GM12865 (cell line): Measurements from ENCODE around the gene OR6J1.

Experiments used
- DNase-seq: peaks from one replicate; pipeline ENCODE4 v3.0.0; 2010; ENCODE audit warnings: low read depth
- H3K4me3 ChIP-seq: 2 replicates; pipeline ENCODE4 v1.5.1; 2011; ENCODE audit warnings: mild to moderate bottlenecking, low read depth, low read length, control low read depth
- TF ChIP-seq, protein P1 (sequence below): IDR thresholded peaks from 2 replicates; pipeline ENCODE4 v1.5.1; 2011; ENCODE audit warnings: low read length, control low read depth, low read depth, inconsistent platforms; ENCODE audit not compliant: insufficient read depth; ENCODE audit errors: missing control alignments

OR6J1 gene

DNA sequence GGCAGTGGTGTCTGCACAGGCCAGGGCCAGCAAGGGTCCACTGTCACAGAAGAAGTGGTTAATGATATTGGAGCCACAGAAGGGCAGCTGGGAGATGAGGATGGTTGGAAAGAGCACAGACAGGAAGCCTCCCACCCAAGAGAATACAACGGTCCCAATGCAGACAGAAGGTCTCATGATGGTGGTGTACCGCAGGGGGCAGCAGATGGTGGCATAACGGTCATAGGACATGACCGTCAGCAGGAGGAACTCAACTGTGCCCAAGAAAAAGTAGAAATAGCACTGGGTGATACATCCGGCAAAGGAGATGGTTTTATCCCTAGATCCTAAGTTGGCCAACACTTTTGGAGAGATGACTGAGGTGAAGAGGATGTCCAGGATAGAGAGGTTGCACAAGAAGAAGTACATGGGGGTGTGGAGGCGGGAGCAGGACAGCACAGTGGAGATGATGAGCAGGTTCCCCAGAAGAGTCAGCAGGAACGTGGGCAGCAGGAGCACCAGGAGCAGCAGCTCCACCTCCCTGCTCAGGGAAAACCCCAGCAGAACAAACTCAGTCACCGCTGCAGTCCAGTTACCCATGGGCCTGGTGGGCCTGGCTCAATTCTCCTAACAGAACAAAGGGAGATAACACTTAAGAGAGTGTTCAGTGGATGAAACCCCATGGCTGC lies 9.8 kb downstream of the OR6J1 start:
- H3K4me3 ChIP-seq, result no peak overlapping the region
- TF ChIP-seq, protein P1, sequence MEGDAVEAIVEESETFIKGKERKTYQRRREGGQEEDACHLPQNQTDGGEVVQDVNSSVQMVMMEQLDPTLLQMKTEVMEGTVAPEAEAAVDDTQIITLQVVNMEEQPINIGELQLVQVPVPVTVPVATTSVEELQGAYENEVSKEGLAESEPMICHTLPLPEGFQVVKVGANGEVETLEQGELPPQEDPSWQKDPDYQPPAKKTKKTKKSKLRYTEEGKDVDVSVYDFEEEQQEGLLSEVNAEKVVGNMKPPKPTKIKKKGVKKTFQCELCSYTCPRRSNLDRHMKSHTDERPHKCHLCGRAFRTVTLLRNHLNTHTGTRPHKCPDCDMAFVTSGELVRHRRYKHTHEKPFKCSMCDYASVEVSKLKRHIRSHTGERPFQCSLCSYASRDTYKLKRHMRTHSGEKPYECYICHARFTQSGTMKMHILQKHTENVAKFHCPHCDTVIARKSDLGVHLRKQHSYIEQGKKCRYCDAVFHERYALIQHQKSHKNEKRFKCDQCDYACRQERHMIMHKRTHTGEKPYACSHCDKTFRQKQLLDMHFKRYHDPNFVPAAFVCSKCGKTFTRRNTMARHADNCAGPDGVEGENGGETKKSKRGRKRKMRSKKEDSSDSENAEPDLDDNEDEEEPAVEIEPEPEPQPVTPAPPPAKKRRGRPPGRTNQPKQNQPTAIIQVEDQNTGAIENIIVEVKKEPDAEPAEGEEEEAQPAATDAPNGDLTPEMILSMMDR, result no peak
- DNase-seq, result no peak

DNA sequence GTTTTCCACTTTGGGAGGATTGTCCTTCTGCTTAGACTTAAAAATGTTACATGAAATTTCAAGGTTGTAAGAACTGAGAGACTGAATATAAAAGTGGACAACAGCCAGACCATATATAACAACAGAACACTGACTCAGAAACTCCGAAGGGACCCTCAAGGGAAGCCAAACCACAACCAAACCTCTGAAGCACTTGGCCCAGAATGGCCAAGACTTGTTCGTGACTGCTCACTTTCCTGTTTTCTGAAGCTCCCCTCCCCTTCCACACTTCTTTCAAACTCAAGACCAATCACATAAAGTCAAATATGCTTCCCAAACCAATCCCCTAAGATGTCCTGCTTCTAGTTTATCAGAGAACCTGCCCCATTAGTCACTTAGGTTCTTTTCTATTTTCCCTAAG lies 13.7 kb downstream of the OR6J1 start:
- TF ChIP-seq, protein P1, result no peak
- DNase-seq, result no peak
- no peak overlapping the region for H3K4me3 ChIP-seq

DNA sequence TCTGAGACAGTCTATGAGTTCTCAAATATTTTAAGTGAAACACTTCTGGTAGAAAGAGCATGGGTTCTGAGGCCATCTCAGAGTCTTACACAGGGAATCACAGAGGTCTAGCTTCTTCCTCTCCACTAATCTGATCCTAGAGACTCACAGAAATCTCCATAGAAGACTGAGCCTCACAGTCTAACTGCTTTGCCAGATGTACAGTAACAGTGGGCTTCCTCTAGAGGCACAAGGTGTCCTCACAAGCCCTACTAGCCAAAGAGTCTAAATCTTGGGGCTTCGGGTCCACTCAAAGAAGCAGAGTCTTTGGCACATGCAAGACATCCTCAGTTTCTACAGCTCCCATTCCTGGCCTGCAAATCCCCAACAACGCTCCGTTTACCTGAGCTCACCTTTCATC lies 14.1 kb downstream of the OR6J1 start:
- no peak for DNase-seq
- no peak overlapping the region for H3K4me3 ChIP-seq
- TF ChIP-seq, protein P1, result no peak

DNA sequence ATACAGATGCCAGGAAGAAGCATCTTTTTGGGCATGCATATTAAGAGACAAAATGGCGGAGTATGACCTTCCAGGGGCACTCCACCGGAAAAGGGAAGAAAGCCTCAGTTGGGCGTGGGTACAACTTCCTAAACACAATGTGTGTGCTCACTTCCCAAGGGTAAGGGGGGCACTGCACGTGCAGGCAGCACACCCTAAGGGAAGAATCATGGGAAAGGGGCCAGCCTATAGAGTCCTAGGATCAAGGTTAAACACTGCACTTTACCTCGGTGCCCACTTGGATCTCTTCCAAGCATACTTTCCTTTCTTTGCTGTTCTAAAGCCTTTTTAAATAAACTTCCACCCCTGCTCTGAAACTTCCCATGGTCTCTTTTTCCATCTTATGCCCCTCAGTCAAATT lies 14.8 kb downstream of the OR6J1 start:
- DNase-seq, result no peak
- TF ChIP-seq, protein P1, result no peak
- H3K4me3 ChIP-seq, result no peak overlapping the region

DNA sequence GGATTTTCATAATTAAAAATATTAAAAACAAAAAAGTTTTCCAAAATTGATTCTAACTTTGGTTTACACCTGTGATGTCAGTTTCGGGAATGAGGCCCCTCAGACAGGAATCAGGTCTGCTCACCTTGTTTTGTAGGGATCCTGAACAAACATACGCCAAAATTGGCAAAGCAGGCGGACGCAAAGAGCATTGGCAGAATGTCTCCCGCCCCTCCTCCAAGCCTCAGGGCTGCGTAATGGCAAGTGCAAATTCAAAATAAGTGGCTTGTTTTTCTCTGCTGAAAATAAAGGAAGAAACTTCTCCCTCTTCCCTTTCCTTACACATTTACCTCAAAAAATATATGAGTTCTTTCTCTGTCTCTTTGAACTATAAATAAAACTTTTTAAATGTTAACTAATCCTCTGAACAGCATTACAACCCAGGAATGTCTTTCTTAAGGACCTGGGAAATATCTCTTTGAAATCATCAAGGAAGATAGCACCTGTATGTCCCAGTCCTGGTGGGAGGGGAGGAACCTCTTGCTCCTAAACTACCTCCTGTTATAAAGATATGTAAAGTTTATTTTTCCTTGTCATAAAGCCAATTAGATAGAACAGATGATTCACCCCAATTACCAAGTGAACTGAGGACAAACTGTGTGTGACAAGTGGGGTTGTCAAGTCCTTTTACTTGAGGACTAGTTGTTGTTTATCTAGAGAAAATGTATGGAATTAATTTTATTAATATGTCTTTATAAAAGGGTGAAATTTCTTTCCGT lies 16.5 kb downstream of the OR6J1 start:
- TF ChIP-seq, protein P1, result no peak
- DNase-seq, result no peak
- H3K4me3 ChIP-seq, result no peak overlapping the region

DNA sequence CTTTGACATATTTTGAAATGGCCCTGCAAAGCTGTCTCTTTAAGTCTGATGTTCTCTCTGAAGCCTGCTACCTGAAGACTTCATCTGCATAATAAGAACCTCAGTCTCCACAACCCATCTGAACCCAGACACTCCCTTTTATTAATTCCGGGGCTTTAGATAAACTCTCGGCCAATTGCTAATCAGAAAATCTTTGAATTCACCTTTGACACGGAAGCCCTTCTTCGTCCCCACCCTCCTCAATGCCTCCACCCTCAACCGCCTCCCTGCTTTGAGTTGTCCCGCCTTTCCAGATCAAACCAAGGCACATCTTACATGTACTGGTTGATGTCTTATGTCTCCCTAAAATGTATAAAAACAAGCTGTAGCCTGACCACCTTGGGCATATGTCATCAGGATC lies 17.6 kb downstream of the OR6J1 start:
- DNase-seq, result no peak
- H3K4me3 ChIP-seq, result no peak overlapping the region
- TF ChIP-seq, protein P1, result no peak
